HG03378 (cell line): ENCODE results near the gene CREB3.
A peak's percentile ranks its signal among the peaks of the same experiment; 100 is the strongest.

Experiments
- ATAC-seq: cut with Tn5 transposase; IDR thresholded peaks from one replicate; pipeline ENCODE4 v1.9.1; 2021; ENCODE audit warnings: mild to moderate bottlenecking, moderate library complexity; ENCODE audit not compliant: unreplicated experiment

CREB3 gene, protein sequence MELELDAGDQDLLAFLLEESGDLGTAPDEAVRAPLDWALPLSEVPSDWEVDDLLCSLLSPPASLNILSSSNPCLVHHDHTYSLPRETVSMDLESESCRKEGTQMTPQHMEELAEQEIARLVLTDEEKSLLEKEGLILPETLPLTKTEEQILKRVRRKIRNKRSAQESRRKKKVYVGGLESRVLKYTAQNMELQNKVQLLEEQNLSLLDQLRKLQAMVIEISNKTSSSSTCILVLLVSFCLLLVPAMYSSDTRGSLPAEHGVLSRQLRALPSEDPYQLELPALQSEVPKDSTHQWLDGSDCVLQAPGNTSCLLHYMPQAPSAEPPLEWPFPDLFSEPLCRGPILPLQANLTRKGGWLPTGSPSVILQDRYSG

DNA sequence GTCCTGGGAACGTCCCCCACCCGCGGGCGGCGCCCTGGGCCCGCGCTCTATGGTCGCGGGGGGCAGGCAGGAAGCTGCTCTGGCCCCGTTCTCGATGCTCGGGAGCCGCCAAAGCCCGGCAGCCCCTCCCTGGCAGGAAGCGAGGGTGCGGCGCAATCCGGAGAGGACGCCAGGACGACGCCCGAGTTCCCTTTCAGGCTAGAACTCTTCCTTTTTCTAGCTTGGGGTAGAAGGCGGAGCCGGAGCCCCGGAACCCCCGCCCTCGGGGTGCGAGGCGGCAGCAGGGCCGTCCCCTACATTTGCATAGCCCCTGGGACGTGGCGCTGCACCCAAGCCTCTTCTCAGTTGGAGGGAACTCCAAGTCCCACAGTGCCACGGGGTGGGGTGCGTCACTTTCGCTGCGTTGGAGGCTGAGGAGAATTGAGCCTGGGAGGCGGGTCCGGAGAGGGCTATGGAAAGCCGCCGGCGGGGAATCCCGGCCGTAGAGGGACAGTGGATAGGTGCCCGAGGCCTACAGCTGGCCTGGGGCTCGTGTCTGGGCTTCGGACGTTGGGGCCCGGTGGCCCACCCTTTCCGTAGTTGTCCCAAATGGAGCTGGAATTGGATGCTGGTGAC lies at the start of gene CREB3, which contains the start of gene TLN1:
TSS of gene CREB3 (plus strand) at position 482 of the 615 bp plus-strand sequence. CDS start at position 589, 107 bp downstream.
TSS of gene TLN1 (minus strand) at position 11 of the 615 bp plus-strand sequence. CDS start 6,501 bp downstream, outside the sequence.
- peak; percentile 75 for ATAC-seq

DNA sequence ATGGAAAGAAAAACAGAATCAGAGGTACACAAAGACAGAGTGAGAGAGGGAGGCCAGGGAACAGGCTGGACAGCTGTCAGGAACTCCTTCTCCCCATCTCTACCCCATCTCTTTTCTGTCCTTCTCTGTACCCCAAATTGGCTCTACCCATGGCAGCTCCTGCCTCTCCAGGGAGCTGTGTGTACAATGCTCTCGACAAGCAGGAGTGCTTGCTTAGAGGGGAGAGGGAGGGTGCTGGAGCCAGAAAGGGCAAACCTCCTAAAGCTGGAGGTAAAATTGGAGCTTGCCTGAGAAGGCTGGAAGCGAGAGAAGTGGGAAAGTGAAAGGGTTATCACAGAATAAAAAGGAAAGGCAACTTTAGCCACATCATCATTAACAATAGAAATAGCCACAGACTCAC lies 49.1 kb upstream of the CREB3 start:
- ATAC-seq: no peak

DNA sequence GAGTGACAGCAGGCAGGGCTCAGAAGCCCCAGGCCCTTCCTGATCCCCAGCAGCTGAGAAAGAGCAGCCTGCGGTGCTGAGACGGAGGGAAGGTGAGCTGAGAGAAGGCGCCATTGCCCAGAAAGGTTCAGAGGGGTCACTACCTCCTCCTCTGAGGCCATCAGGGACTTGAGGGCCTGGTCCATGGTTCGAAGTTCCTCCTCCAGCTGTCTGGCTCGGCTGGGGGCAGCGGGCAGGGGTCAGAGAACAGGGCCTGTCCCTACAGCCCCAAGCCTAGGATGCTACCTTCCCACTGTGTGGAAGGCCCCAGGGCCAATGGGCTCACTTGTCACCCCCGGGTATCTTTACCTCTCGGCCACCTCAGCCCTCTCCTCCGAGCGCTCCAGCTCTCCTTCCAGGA lies 47.5 kb upstream of the CREB3 start:
- ATAC-seq: no peak

DNA sequence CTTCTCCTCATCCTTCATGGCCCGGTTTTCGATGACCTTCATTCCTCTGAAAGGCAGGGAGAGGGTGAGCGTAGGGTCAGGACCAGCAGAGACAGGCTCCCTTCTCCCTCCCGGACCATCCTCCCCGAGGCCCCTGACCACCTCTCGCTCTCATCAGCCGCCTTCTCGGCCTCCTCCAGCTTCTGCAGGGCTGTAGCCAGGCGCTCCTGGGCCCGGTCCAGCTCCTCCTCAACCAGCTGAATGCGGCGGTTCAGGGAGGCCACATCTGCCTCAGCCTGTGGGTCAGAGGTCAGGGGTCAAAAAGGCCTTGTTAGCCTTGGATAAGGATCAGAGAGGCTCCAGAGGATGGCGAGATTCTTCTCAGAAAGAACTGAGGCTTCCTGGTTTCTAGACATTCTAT lies 47.0 kb upstream of the CREB3 start:
- no peak for ATAC-seq

DNA sequence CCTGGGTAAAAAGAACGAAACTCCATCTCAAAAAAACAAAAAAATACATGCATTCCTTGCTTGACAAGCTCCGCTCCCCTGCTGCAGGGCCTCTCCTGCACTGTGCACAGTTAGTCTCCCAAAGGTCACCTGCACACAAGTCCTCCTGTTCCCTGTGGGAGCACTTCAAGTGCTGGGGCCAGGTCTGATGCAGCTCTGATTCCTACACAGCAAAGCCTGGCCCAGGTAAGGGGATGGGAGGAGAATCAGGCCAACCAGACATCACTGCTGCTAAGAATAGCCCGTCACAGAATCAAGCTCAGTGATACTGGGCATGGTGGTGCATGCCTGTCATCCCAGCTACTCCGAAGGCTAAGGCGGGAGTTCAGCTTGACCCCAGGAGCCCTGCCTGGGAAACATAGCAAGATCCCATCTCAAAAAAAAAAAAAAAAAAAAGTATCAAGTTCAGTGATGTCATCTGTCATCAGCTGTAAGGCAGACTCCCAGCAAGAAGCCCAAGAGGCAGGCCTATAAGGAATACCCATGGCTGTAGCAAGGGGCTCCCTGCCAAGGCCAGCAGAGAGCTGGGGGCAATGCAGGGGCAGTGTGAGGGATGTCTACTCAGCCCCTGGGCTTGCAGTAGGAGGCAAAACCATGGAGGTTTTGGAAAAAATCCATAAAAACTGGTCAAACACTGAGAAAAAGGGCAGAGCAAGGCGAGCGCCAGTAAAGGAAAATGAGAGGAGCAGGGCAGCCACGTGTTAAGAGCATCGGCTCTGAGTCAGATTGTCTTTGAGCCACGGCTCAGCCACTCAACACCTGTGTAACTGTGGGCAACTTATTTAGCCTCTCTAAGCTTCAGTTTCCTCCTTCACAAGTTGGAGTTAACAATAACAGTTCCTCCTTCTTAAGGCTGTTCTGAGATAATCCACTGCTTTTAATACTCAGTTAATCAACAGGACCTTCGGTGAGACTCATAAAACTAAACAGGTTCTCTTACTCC lies 46.0 kb upstream of the CREB3 start:
- ATAC-seq: no peak

DNA sequence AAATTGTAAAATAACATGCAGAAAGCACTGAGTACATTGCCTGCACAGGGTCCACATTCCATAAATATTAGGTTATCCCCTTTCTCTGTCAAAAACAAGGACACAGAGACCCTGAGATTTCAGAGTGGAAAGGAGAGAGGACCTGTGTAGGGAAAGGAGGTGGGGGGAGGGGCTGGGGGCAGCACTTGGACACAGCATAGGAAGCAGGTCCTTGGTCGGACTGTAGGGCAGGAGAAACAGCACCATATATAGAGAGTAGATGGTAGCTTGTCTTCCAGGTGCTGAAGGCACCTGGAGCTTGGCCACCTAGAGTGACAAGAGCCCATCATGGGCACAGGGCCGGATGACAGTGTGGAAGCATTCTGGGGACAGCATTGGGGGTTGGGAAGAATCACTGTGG lies 45.2 kb upstream of the CREB3 start:
- ATAC-seq: no peak

DNA sequence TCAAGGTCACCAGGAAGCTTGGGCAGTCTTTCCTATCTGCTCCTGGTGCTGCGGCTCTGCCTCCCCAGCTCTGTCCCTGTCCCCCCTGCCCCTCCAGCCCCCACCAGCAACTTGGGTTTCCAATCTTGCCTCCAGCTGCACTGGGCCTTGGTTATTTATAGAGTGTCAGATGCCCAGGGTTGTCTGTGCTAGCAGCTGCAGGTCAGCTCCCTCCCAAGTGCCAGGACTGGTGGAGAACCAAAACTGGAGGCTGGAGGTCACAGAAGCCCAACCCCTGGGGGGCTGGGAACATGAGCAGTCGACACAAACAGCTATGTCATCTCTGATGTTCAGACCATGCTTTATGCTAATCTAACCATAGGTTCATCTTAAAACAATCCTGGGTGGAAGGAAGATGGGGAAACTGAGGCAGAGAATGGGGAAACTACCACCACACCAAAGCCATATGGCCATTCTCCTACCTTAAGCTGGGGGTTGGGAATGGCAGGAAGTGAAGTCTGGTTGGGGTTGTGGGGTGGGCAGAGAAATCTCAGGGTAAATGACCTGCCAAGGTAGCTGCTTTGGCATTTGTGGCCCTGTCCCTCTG lies 44.4 kb upstream of the CREB3 start:
- no peak for ATAC-seq

DNA sequence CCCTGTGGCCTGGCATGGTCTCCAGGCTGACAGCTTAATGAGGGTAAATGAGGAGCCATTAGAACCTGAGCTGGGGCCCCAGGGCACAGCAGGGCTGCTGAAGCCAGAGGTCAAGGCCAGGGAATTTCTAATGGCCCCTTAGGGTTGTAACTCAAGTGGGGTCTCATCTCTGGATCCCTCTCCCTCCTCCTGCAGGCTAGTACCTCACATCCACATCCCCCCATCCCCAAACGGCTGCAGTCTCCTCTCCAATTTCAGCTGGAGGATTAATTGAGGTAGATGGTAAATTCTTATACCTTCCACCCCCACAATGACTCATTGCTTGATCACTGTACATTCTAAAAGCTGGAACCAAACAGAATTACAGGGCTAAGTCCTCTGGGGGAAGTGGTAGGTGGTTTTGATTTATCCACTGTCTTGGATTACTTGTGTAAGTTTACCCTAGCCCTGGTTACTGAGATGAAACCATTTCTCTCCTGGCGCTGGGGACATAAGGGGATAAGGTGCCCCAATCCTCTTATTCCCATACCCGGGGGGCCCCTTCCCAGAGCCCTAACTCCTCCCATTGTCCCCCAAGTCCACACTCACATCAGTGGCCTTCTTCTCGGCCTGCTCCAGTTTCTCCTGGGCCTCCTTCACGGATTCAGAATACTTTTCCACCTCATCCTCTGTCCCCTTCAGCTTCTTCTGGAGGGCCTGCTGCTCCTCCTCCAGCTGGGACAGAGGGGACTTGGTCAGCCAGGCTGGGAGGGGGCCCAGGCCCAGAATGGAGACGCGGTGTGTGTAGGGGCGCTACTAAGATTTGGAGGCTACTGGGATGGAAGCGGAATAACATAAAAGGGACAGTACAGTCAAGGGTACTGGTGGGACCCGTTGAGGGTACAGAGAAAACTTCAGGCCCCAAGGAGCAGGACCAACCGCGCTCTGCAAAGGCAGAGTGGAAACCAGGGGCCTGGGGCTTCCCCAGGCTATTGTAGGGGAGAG lies 43.6 kb upstream of the CREB3 start:
- no peak for ATAC-seq

DNA sequence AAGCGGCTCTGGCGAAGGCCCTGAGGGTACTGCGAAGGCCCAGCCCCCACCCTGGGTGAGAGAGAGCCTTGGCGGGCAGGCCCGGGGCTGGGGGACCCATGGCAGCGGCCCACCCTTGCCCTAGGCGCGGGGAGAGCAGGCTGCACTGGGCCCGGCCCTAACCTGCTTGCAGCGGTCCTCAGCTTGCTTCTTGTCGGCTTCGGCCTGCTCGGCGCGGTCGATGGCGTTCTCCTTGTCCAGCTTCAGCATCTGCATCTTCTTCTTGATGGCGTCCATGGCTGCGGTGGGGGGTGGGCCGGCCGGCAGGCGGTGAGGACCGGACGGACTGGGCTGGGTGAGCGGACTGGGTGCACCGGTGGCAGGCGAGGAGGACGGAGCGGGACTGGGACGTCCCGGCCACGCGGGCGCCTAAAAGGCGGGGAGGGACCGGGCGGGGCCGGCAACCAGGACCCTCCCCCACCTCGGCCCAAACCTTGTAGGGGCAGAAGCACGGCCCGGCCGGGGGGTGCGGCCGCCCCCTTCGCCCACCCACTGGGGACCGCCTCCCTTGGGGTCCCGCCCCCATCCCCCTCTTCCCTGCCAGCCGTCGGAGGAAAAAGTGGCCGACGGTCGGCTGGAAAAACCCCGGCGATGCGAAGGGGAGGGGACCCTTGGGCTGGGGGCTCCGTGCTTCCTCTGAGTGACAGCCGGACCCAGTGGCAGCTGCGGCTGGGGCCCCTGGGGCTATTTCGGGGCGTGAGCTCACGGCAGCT lies 42.7 kb upstream of the CREB3 start, which contains the start of gene TPM2:
TSS of gene TPM2 (minus strand) at position 384 of the 752 bp plus-strand sequence. CDS start at position 276, 108 bp downstream.
- no peak for ATAC-seq

DNA sequence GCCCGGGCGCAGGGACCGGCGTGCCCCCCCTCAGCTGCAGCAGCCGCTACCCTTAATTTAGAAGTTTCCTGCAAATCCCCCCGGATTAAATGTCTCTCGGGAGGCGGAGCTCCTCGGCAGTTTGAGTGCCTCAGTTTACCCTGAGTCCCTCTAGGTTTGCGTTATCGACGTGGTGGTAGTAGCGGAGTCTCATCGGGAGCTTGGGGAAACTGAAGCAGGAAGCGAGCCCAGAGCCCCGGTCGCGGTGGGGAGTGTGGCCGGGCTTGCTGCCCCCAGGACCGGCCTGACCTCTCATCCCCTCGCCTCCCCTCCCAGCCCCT lies 42.2 kb upstream of the CREB3 start:
- ATAC-seq: no peak

DNA sequence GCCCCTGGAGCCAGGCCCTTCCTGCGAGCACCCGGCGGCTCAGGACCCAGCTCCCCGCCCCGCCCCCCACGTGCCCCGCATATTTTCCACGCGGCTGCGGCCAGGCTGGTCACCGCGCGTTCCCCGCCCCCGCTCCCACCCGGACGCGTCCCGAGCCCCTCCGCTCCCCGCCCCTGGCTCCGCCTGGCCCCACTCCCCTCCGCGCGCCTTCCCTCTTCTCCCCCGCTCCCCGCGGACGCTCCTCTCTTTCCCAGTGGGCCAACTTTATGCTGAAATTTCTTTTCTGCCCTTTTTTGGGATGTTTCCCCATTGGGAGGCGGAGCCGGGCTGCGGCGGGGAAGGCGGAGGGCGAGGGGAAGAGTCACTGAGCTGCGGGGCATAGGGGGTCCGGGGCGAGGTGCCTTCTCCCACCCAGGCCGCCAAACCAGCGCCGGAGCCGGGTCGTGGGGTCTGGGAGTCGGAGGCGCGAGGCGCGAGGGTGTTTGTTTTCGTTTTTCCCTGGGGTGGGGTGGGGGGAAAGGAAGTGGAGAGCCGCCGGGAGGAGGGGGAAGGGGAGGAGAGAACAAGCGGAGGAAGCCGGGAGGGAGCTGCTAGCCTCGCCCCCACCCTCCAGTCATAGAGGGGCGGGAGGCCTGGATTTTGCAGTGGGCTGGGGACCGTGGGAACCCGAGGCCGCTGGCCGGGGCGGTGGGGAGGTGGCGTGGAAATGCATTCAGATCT lies 41.7 kb upstream of the CREB3 start:
- ATAC-seq: no peak

DNA sequence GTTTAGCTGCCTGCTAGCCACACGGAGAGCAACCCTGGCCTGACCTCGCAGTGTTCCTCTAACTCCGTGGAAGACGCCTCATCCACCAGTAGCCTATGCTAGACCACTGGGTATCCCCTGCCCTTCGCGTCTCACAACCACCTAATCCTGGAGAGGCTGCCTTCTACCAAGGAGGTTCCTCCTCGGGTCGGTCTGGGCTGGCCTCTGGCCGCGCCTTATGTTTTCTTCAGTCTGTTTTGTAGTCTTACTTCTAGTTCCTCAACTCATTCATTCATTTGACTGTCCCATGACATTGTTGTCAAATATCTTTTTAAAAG lies 41.2 kb upstream of the CREB3 start:
- ATAC-seq: no peak

DNA sequence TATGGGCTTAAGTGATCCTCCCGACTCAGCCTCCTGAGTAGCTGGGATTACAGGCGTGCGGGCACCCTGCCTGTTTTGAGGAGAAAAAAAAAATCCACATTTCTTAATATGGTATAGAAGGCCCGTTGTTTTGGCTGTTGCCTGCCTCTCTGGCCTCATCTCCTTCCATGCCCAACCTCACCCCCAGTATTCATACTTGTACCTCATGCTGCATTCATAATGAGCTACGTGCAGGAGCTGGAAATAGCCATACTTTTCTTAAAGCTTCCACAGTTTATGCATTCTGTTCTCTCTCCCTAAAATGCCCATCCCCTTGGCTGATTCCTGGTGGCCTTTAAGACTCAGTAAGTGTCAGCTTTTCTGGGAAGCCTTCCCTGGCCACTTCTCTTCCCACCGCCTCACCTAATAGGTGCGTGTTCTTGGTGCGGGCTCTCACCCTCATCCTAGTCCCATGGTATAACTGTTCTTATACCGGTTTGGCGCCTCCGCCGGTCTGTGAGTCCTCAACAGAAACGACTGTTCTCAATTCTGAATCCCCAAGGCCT lies 40.6 kb upstream of the CREB3 start:
- ATAC-seq: no peak

DNA sequence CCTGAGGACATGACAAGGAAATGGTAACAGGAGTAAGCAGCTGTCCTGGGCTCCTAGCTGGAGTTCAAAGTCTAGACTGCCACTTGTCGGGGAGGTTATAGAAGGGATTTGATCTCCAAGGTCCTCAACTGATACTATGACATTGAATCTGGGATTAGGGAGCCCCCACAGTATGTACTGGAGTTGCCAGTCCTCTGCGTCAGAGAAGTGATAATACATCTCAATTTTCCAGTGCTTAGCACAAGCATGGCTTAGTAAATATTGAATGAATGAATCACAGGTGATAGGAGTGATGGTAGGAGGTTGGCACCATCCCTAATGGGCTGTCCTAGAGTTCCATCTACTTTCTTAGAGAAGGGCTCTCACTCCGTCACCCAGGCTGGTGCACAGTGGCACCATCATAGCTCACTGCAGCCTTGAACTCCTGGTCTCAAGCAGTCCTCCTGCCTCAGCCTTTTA lies 36.5 kb upstream of the CREB3 start:
- ATAC-seq: no peak

DNA sequence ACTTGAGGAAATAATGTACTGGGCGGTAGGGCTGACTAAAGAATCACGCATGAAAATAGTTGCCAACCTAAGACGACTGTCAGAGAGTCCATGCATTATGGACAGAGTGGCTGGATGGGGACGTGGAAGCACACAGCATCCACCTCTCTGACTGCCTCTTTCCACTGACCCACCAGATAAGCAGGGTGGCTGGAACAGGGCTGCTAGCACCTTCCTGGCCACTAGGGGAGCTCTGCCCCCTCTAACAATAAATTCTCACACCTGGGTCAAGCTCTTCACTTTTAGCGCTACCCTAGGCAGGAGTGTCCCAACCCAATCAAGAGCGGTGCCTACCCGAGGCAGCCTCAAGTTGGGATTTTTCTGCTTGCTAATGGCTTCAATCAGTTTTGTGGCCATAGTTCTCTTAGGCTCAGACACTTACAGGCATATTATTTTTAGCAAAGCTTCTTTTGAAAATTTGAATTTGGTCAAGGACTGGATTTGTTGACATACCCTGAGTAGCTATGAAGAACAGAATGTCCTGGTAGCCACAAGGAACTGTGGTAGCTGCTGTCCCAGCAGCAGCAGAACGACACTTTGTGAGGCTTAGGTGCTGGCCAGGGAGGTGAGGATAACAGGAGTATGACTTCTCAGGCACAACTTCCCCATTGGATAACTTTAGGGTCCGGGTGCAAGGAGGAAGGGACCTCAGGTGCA lies 35.8 kb upstream of the CREB3 start:
- ATAC-seq: peak; percentile 60

DNA sequence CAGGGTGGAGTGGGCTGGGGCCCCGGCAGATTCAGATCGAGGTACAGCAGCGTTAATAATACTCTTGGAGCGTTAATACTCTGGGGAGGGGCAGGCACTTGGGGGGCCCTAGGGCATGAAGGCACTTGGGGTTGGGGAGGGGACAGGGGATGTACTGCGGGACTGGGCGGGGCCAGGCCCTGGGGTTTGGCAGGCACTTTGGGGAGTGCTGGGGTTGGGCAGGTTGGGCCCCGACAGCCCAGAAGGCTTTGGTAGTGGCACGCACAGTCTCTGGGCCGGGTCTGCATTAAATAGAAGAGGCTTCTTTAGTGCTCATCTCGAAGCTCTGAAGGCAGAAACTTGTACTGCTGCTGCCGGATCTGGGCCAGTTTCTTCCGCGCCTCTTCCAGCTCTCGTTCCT lies 35.0 kb upstream of the CREB3 start:
- ATAC-seq: no peak

DNA sequence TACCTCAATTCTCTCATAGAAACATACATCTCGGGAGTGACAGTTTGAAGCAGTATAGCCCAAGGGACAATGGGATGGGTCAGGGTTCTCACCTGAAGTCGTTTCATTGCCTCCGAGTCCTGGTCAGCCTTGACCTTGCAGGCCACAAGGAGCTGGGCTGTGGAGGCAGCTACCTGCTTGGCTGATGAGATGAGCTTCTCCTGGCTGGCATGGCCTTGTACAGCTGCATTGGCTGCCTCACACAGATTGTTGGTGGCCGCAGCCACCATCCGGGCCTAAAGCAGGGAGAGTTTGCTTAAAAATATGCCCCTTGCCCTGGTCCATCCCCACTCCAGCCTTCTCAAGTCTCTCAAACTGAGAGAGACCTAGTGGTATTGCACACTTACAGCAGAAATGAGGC lies 34.2 kb upstream of the CREB3 start:
- ATAC-seq: no peak

DNA sequence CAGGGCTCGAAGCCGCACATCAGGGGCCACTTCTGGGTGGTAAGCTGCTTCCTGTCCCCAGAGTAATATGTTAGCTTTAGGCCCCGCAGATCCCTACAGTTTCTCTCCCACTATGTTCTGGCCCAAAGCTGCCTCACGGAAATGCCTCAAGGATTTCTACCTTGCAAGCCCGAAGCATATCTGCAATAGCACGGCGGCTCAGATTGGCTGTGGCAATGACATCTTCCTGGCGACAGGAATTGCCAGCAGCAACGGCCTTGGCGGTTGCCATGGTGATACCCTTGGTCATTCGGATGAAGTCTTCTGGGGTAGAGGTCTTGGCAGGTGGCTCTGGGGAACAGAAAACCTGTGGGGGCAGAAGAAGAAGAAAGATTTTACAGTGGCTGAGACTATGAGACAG lies 32.4 kb upstream of the CREB3 start:
- no peak for ATAC-seq
